G401 (cell line): Measurements from ENCODE around the gene TMSB15A. TPM values are rescaled to one million over a fixed set of nuclear protein-coding genes. Genes with fewer than 3 reads are reported as not detected.
"Not testable (repeated sequence)": the region's sequence is repeated elsewhere in the genome, so short reads cannot be mapped to it uniquely, and the experiment has no call there.

Experiments
- DNase-seq: peaks from one replicate; pipeline ENCODE4 v3.0.0-alpha.2; 2015; ENCODE audit warnings: low spot score
- in situ Hi-C: cut with HindIII; loops from 2 replicates; pipeline ENCODE4 v1.10.0; 2016; ENCODE audit warnings: low sequenced_read_pairs, mixed read lengths
- total RNA-seq: library from RNA; depleted of rRNA; stranded (reverse); fragments of >200 nt; shearing (Covaris generic); gene quantifications from 2 replicates; pipeline ENCODE4 v1.2.3, GENCODE V29; 2014; rRNA removed

The TMSB15A gene
- 2.1 and 9.7 TPM in 2 replicates for total RNA-seq

GRCh38 chrX:102515975-102516941 lies at the start of gene TMSB15A:
Gene TMSB15A (minus strand): TSS chrX:102516739.
- in situ Hi-C loops = no loop called here
- peak; percentile 62 for DNase-seq

DNA sequence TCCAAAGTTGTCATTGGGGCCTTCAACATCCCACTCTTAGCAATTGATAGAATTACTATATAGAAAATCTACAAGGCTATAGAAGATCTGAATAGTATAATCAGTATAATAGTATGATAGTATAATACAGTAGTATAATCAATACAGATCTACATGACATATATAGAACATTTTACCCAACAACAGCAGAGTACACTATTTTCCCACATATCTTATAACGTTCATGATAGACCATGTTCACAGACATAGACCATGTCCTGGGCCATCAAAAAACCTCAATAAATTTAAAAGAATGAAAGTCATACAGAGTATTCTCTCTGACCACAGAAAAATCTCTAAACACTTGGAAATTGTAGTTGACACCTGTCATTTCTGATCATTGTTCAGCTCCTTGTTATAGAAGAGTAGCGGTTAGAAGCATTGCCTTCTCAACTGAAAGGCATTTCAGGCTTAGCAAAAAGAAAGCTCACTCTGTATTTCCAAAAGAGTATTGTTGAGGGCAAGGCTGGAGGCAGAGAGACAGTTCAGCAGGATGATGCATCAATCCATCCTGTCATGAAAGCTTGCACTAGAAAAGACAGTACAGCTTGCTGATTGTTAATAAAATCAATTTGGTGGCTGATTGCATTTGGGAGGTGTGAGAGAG lies 44.0 kb upstream of the TMSB15A start:
- in situ Hi-C loops = no loop called here
- DNase-seq = no peak

DNA sequence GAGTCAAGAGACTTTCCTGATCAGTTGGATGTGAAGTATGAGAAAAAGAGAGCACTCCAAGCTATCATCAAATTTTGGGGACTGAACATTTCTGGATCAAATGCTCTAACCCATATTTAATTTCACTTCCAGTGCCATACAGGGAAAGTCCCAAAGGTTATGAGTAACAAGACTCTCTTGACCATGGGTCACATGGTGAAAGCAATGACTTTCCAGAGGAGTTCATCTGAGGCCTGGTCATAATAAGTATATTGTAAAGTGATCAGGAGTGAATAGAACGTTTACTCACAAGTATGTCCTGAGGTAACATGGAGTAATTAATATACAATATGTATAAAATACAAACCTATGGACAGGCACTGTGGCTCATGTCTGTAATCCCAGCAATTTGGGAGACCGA lies 42.1 kb upstream of the TMSB15A start:
- in situ Hi-C loops = no loop called here
- DNase-seq = no peak

DNA sequence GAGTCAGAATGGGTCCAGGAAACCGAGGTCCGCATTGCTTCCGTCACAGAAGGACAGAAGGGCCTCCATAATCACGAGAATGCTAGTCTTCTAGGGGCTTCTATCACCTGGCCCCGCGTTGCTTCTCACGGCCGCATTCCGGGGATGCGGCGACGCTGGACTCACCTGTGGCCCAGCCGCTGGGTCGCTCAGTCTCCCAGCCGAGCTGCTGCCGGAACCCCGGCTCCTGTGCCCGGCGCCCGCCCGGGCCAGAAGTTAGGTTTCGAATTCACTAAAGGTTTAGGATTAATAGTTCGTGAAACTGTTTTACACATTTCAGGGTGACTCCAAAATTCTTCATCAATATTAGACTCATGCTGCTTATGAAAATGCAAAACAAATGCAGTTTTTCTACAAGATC lies 31.7 kb upstream of the TMSB15A start:
- no peak for DNase-seq

GRCh38 chrX:102546828-102547493 lies 30.4 kb upstream of the TMSB15A start:
- DNase-seq = peak; percentile 5
- in situ Hi-C loops = no loop called here

More for the DNA sequence above, 31.7 kb upstream of the TMSB15A start:
- in situ Hi-C loops = no loop called here

DNA sequence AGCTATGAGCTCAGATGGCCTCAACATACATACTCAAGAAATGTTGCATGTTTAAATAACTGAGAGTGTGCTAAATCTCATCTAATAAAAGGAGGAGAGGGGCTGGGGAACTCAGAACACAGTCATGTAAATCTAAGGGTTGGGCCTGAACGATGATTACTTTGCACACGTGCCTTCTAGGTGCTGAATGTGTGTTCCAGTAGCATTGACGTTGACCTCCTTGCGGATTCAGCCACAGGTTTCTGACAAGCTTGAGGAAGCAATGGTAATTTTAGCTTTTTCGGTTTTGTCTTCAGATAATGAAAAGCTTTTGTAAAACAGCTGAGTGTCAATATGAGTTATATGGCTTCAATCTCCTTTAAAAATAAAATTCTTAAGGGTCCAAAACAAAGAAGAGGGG lies 29.6 kb upstream of the TMSB15A start:
- in situ Hi-C loops = not testable (repeated sequence)

GRCh38 chrX:102535958-102536357 lies 19.4 kb upstream of the TMSB15A start:
- no peak for DNase-seq
- in situ Hi-C loops = no loop called here

More for the DNA sequence above, 29.6 kb upstream of the TMSB15A start:
- DNase-seq = not testable (repeated sequence)

DNA sequence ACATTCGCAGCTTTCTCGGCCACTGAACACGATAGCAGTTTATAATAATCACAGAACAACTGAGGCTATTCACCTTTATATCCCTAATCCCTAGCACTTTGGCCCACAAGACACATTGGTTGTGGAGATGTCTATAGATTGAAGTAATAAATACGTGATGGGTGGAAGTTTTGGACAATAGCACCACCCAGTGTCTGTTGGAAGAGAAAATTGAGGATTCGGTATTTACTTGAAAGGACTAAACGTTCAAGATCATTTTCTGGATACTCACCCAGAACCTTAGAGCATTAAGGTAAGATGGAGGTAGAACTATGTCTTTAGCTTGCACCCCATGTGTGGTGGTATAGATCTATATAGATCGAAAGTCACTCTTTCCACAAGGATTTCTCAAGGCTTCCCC lies 787 bp upstream of the TMSB15A start:
- peak; percentile 13 for DNase-seq
- in situ Hi-C loops = no loop called here

DNA sequence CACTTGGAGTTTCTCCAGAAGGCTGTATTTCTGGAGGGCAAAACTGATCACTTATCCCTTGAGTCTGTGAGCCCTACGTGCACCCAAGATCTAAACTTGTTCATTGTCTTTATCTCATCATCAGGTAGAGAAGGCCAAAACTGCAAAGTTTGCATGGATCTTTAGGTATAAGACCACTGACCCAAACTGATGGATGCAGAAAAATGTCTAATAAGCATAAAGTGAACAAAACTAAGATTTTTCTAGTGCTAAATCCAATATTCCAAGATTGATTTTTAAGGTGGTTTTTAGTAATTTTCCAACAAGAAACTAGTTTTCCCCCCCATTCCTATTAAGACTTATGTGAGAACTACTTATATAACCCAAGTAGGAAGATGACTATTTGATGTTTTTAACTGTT lies 2.0 kb downstream of the TMSB15A start:
- DNase-seq = no peak
- in situ Hi-C loops = no loop called here

DNA sequence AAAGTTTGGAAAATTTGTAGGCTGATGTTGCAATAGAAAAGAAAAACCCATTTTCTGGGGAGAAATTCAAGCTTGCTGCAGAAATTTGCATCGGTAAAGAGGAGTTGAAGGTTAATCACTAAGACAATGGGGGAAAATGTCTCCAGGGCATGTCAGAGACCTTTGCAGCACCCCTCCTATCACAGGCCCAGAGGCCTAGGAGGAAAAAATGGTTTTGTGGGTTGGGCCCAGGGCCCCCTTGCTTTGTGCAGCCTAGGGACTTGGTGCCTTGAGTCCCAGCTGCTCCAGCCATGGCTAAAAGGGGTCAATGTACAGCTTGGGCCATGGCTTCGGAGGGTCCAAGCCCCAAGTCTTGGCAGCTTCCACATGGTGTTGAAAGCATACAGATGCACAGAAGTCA lies 17.8 kb downstream of the TMSB15A start:
- no peak for DNase-seq
- in situ Hi-C loops = no loop called here

DNA sequence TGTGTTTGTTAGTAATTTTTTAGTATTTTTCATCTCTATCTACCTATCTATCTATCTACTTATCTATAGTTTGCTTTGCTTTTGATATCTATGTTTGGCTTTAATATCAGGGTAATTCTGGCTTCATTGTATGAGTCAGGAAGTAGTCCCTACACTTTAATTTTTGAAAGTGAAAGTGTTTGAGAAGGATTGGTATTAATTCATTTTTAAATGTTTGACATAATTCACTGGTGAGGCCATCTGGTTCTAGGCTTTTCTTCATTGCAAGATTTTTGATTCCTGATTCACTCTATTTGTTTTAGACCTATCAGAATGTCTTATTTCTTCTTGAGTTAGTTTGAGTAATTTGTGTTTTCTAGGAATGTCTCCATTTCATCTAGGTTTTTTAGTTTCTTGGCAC lies 24.8 kb downstream of the TMSB15A start:
- no peak for DNase-seq
- in situ Hi-C loops = no loop called here

DNA sequence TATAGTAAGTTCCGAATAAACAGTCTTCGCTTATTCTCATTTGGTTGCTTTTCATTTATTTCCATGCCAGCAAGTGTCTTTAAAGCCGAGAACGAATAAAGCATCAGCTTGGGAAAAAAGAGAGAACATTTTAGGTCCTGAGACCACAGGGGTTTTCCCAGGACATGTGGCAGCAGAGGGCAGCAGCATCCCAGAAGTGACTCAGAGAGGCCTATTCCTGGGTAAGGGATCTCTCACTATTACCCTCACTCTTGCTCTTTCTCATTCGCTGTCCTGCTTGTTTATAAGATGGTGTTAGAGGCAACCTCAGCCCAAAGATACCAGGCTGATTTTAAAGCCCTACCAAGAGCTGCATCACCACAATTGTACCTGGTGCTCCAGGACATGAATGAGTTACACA lies 37.8 kb downstream of the TMSB15A start:
- in situ Hi-C loops, DNase-seq: not testable (repeated sequence)

- in situ Hi-C loops = not testable (repeated sequence)
These were observed 44.7 kb downstream of the TMSB15A start, which contains the start of gene TCP11X2 for GRCh38 chrX:102471762-102472220. Gene TCP11X2 (minus strand): TSS chrX:102471812.

DNA sequence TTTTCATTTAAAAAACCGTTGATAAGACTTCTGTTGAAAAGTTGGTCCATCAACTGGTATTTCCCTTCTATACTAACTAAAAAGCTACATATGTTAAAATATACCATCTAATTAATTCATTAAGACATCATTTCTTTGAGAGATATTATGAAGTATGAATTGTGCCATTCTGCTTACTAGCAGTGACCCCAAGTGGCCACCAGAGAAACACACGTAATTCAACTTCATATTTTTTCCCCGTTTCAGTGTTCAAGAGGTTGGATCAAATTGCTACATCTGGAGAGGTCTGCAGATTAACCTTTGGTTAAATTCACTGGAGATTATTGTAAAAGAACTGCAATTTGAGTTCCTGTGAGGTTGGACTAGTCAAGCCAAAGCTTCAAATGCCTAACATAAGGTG lies 46.3 kb downstream of the TMSB15A start:
- in situ Hi-C loops, DNase-seq: not testable (repeated sequence)

More at GRCh38 chrX:102471762-102472220, 44.7 kb downstream of the TMSB15A start, which contains the start of gene TCP11X2:
- not testable (repeated sequence) for DNase-seq

Other genes with a start within 250 kb of the TMSB15A start
- not detected in 2 replicates for gene NXF2B, start 76.7 kb downstream of the TMSB15A start, total RNA-seq
- gene TCP11X2, start 44.9 kb downstream of the TMSB15A start, total RNA-seq = not detected in 2 replicates
- gene ARMCX5, start 82.8 kb upstream of the TMSB15A start, total RNA-seq = 8.7 and 18.1 TPM in 2 replicates
- gene GPRASP1, start 134.7 kb upstream of the TMSB15A start, total RNA-seq = 0.43 and 0.44 TPM in 2 replicates
- 21.1 and 43.9 TPM in 2 replicates for gene GPRASP2, start 195.7 kb upstream of the TMSB15A start, total RNA-seq
- gene GPRASP3, start 204.0 kb upstream of the TMSB15A start, total RNA-seq = 2.0 and 5.1 TPM in 2 replicates